ENCODE measurements around the gene ZNF697.
A peak's percentile ranks its signal among the peaks of the same experiment; 100 is the strongest.
"Not testable (repeated sequence)": the region's sequence is repeated elsewhere in the genome, so short reads cannot be mapped to it uniquely, and the experiment has no call there.

Gene ZNF697

GRCh38 chr1:119582801-119583200 lies 65.3 kb downstream of the ZNF697 start:
- H3K4me3 ChIP-seq (ENCODE audit: low read depth, low read length) = no peak overlapping the region
- peak; percentile 53 for TF ChIP-seq CTCF (IDR thresholded peaks at IDR 0.05; ENCODE audit: low read depth, low read length)

GRCh38 chr1:119581076-119581475 lies 67.0 kb downstream of the ZNF697 start:
- not testable (repeated sequence) for H3K4me3 ChIP-seq (ENCODE audit: low read depth, low read length)

GRCh38 chr1:119573886-119574285 lies 74.2 kb downstream of the ZNF697 start:
- no peak overlapping the region for H3K4me3 ChIP-seq (ENCODE audit: low read depth, low read length)
- TF ChIP-seq CTCF (IDR thresholded peaks at IDR 0.05; ENCODE audit: low read depth, low read length) = no peak

GRCh38 chr1:119569930-119570622 lies 78.0 kb downstream of the ZNF697 start:
- H3K4me3 ChIP-seq (ENCODE audit: low read depth, low read length) = not testable (repeated sequence)
